HPDE6-E6E7 (cell line): ENCODE data around the gene PNLIPRP1.
A peak's percentile ranks its signal among the peaks of the same experiment; 100 is the strongest.

Experiments used
- DNase-seq: peaks from one replicate; pipeline ENCODE4 v3.0.0; 2011; ENCODE audit warnings: missing footprints; ENCODE audit errors: extremely low spot score

The PNLIPRP1 gene

DNA sequence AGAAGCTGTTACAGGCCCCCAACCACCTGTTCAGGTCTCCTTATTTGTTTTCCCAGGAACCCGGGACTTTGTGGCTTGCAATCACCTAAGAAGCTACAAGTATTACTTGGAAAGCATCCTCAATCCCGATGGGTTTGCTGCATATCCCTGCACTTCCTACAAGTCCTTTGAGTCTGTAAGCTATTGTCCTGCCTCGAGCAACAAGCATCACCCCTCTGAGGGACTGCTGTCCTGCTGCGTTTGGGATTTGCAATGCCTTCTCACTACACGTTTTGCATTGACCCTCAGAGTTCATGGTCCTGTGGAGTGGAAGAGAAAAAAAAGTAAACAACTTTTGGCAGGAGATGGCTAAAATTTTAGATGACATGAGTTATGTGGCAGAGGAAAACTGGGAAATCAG is 9.2 kb downstream of the PNLIPRP1 start:
- DNase-seq = no peak

DNA sequence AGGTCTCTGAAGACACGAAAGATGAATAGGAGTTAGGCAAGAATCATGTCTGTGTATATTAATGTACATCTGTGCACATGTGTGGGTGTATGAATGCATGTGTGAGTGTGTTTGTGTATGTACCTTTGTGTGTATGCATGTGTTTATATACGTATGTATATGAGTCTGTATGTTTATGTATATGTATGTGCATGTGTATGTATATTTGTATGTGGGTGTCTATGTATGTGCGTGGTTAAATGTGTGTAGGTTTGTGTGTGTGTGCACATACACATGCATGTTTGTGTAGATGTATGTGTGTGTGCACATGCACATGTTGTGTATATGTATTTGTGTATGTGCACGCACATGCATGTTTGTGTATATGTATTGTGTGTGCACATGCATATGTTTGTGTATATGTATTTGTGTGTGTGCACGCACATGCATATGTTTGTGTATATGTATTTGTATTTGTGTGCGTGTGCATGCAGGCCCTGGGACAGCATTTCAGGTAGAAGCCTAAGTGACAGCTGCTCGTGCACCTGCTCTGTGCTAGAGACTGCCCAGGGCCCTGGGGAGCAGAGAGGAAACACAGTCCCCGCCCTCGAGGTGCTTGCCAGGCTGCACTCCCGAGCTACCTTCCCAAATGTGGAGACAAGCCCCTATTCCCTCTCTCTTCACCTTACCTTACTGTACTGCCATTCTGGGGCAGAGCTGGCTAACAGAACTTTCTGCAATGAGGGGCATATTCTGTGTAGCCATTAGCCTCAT is 12.1 kb downstream of the PNLIPRP1 start:
- no peak for DNase-seq

DNA sequence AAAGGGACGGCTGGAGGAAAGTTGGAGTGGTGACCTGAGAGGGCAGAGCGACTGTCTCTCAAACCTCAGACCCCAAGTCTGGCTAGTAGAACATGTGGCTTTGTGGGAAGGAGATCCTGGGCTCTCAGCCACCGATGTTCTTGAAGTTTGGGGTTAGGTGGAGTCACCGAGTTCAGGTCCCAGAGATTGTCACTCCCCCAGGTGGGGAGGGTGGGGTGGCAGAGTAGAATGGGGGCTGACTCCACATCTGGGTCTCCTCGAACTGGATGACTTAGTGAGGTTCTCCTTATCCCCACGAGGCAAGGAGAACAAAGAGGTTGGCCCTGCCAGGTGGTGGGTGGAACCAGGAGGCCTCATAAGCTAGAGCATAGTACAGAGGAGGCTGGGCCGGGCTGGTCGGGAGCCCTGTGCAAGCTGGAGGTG is 15.3 kb downstream of the PNLIPRP1 start:
- no peak for DNase-seq

DNA sequence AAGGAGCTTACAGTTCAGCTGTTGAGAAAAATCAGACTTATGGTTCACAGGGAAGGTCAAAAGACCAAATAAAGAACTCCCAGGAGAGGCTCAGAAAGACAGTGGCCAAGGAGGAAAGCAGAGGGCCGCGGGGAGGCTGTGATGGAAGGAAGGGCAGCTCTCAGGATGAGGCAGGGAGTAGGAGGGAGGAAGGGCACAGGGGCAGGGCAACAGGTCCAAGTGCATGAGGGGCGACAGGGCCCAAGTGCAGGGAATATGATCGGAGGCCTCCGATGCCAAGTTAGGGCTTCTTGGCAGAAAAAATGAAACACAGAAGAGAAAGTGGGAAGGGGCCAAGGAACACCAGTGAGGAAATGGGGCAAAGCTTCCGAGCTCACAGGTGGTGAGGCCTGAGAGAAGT is 16.6 kb downstream of the PNLIPRP1 start:
- no peak for DNase-seq

DNA sequence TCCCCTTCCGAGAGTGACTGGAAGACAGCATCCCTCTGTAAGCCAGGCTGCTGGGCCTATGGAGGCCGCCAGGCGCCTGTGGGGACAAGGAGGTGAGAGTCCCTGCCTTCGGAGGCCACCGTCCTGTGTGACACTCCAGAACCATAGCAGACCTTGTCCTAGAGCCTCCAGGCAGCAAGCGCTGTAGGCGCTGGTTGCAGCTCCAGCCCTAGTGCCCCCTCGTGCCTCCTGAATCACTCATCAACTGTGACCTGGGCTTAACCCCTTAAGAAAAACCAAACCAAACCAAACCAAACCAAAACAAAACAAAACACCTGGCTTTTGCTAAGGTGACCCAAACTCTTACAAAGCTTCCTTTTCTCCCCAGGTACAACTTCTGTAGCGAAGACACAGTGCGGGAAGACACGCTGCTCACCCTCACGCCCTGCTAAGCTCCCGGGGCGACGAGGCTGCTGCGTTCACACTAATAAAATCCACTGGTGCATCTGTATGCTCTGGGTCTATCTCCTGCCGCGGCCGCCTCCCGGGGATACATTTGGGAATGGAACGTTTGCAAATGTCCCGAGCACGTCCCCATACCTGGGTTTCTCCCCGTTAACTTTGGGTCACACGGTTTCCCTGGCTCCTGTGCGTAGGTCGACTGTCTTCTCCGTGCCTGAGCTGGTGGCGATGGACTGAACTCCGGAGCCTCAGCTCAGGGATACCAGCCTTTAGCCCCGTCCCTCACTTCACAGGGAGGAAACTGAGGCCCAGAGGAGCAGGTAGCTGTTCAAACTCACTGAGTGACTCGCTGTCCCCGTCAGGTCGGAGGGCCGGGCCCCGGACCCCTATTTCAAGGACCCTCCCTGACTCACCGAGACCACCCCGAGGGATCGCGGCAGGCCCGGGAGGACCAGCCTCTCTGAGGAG is 18.2 kb downstream of the PNLIPRP1 start:
- no peak for DNase-seq

DNA sequence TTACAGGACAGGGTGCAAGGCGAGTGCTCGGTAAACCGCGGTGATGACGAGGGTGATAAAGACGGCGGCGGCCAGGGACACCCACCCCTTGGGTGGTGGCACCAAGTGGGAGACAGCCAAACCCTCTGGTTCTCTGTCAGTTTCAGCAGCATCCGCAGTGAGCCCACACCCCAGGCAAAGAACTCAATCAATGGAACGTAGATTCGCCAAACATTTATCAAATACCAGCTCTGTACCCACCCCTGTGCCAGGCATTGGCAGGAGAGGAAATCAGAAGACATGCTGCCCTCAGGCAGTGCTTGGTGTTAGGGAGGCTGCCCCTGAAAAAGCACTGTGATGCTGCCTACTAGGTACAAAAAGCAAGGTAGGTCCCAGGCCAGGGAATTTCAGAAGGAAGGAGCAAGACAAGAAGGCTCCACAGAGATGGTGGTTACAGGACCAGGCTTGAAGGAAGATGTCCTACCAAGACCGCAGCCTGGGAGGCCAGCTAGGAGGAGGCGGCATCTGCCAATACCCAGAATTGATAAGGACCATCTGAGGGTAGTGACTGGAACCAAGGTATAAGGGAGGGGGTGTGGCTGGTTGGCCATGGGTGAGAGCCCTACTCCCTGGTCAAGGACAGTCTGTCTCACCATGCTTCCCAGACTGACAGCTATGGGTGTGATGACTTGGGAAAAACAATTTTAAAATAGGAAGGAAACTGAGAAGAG is 19.8 kb downstream of the PNLIPRP1 start:
- no peak for DNase-seq

DNA sequence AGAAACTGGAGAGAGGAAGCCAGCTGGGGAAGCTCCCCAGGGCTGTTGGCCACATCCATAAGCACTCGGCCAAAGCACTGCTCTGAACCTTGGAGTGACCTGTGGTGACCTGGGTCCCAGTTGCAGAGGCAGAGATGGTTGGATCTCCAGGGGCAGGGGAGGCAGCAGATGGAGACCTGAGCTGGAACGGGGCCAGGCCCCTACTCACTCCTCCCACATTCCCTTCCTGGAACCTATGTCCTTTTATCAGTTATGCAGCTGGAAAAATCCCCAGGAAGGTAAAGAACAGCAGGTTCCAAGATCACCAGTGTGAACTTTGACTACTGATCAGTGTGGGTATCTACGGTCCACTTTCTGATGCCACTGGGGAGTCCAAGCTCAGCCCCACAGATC is 20.4 kb downstream of the PNLIPRP1 start:
- DNase-seq = no peak

DNA sequence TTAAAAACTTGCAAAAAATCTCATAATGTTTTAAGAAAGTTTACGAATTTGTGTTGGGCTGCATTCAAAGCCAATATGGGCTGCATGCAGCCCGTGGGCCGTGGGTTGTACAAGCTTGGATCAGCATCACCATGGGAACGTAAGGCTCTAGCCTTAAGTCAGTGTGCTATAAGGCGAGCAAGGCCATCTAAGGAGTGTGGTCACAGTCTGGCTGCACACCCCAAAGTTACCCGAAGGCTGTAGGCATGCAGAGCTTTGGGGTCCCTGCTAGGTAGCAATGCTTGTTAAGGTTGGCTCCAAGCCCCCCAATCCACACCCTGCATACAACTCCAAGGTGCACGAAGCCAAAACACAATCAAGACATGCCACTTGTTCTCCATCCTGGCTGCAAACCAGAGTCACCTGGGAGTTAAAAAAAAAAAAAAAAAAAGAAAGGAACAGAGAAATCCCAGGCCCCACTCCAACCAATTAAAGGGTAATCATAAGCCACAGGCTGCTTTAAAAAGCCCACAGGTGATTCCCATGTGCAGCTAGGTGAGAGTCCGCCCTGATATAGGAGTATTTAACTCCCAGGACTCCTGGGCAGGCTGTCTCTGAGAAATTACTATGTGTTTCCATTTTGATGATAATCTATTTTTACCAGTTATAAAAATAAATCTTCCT is 21.5 kb downstream of the PNLIPRP1 start:
- no peak for DNase-seq

DNA sequence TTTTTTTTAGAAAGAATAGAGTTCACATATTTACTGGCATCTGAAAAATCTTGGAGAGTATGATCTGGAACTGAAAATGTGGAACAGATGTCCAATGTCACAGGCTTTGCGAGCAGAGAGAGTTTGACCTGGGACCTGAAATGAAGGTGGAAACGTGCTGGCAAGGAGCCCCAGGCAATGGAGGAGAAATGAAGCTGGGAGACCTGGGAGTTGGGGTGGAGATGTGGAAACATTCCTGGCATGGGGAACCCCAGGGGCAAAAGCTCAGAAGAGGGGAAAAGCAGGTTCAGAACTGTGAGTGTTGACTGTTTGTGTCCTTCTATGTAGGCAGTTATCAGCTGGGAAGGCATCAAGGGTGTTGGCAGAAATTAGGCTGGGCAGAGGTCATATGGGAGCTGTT is 22.7 kb downstream of the PNLIPRP1 start:
- no peak for DNase-seq

DNA sequence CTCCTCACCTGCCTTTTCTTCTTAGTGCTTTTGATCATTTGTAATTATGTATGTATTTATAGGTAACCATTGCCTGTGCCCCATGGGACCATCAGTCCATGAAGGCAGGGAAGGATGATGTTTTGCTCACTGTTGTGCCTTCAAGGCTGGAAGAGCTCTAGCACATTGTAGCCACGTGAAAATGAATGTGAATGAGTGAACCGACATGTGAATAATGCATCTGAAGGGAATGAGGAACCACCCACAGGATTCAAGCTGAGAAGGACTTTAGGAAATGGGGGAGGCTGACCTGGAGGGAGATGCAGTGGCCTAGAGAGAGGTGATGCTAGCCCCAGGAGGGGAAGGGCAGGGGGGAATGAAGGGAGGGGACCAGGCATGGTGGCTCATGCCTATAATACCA is 24.0 kb downstream of the PNLIPRP1 start:
- no peak for DNase-seq

DNA sequence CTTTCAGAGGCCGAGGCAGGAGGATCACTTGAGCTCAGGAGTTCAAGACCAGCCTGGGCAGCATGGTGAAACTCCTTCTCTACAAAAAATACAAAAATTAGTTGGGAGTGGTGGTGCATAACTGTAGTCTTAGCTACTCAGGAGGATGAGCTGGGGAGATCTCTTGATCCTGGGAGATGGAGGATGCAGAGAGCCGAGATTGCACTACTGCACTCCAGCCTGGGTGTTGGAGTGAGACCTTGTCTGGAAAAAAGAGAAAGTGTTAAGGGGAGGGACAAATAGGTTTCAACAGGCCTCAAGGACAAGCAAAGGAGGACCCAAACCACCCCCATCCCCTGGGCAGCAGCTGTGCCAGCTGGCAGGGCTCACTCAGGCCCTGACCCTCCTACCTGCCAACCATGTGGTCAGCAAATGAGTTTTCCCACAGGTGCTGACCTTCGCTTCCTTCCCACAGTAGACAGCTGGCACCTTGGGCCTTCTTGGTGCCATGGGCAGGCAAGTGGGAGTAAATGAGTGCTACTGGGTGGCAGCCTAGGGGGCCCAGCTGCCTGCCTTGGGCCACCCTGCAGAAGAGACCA is 24.5 kb downstream of the PNLIPRP1 start:
- no peak for DNase-seq

DNA sequence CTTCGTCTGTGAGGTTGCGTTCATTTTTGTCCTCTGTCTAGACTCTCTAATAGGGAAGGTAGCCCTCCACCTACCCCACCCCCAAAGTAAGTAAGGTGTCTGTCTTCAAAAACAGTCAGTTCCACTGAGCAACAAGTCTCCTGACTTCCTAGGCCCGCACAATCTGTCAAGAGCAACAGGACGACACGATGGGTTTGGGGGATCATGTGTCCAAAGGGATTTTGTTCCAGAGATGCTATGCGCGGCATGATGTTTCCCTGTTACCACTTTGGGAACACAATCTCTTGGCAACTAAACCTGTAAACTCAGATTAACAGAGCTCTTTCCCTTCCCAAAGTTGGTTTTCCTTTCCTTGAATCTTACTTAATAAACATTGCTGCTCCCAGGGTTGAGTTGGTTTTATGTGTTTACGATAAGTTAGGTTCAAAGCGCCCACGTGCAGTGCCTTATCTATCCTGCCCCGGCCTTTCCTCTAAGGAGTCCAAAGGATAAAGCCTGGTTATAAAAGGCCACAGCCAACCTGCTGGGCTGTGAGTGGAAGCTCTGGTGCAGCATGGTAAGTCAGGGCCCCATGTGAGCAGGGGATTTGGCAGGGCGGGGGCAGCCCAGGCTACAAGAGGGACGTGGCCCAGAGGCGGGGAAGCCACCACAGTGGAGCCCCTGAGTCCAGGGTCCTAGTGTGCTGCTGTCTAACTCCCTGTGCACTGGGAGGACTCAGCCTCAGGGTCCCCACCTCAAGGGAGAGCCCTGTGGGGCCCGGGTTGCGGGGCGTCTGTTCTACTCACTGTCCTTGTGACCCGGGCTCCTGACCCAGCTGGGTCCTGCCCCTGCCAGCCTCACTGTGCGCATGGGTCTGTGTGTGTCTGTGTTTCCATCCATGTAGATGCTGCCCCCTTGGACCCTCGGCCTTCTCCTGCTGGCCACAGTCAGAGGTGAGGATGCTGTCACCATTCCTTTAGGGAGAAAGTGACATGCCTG is 30.0 kb downstream of the PNLIPRP1 start, which contains the start of gene PNLIPRP2:
Gene PNLIPRP2, plus strand, starts transcription at position 531 of the 978 bp plus-strand sequence.
- no peak for DNase-seq

DNA sequence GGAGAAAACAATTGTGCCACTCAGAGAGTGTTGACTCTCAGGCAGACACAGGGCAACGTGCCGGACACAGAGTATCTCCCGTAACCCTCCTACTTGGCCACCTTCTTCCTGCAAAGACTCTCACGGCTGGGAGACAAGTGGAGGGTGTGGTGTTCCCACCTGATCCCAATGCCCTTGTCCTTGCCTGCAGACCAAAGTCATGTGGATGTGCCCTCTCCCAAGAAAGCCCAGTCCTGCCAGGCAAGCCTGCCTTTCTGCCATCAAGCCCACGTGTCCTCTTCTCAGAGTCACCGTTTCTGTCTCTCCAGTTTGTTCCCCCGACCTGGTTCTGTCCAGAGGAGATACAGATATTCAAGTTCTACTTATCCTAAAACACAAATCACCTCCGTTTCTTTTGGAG is 30.7 kb downstream of the PNLIPRP1 start:
- no peak for DNase-seq

DNA sequence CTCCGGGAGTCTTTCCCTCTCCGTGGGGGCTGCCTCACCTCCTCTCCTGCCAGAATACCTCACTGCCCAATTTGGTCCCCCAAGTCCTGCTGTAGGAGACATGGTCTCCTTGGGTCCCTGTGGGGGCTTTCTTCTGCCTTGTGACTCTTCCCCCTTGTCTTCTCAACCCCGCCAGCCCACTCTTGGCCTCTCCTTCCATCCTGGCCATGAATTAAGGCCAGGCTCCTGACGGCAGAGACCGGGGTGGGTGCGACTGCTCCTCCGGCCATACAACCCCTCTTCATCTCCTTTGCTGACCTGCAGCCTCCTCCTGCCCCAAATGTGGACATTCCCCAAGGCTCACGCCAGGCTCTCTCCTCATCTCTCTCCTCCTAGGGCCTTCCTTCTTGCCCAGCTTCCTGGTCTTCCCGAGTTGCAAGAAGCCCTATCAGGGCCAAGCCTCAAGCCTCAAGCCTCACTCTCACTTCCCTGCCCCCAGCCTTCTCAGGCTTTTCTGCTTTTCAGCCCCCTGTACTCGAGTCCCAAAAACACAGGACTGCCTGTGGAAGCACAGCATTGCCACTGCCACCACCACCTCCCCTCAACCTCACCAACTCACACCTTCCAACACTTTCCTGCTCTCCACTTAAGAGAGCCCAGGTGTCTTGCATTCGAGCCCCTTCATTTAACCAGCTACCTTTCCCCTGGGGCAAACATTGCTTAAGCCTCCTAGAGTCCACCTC is 31.3 kb downstream of the PNLIPRP1 start:
- DNase-seq = no peak

DNA sequence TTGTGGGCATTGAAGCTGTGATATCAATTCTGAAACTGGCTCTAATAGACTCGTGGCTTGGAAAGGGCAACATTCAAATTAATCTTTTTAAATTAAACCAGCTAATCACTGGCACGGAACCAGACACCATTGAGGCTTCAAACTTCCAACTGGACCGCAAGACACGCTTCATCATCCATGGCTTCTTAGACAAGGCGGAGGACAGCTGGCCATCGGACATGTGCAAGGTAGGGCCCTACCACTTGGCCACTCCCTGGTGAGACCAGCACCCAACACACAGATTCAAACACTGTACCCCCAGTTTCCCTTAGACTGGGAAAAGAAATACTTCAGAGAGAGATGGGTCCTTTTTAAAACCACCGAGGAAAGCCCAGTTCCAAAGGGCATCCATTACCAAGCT is 35.1 kb downstream of the PNLIPRP1 start:
- no peak for DNase-seq

DNA sequence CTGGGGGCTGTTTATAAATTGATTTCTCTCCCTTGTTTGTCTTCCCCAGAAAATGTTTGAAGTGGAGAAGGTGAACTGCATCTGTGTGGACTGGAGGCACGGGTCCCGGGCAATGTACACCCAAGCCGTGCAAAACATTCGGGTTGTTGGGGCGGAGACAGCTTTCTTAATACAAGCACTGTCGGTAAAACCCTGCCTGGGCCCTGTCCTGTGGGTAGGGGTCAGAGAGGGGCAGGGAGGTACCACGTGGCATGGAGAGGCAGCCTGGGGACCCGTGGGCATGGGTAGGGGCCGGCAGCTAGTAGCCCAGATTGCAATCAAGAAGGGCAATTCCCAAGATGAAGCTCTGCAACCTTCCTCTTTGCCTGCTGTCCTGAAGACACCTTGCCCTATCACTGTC is 36.1 kb downstream of the PNLIPRP1 start:
- DNase-seq = no peak

DNA sequence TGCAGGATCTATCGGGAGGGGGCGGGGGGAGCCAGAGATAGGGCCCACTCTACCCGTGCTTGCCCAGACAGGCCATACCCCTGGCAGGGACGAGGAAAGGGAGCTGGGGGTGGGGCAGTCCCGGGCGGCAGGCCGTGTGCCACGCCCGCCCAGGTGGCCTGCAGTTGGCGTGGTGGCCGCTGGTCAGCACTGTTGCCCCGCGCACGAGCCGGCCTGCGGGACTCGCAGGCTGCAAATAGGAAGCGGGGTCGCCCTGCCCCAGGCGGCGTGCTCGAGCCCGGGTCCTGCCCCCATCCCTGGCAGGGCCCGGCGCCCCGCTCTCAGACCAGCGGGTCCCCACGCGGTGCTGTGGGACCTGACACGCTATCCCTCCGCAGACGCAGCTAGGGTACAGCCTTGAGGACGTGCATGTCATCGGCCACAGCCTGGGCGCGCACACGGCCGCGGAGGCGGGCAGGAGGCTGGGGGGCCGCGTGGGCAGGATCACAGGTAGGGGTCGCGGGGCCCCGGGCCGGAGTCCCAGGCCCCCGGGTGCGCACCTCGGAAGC is 36.7 kb downstream of the PNLIPRP1 start:
- DNase-seq = peak; percentile 19

DNA sequence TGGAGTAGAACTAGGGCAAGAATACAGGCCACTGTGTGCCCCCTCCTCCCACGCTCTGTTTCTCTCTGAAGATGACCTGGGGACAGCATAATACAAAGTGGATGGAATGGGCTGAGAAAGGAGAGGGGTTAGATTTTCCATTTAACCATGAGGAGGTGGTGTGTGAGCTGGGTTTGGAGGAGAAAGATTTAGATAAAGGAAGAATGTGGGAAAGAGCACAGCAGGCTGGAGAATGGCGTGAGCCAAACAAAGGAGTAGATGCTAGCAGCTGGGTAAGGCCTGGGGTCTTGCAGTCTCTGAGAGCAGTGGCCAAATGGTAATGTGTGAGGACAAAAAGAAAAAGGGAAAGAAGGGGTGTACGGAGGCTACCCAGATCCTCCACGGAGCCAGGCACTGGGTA is 38.6 kb downstream of the PNLIPRP1 start:
- no peak for DNase-seq

DNA sequence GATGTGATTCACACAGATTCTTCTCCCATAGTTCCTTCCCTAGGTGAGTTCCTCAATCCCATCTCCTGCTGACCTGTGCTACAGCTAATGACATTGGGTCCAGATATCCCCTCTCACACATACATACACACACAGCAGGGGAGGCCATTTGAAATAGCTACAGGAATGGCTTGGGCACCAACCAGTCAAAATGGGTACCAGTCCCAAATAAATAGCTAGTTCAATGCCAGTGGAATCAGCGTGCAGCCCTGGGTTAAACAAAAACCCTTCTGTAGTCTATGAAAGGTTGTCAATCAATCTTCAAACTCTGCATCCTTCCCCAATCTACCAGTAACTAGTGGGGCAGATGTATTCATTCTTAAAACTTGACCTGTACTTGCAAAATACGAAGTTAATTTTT is 39.3 kb downstream of the PNLIPRP1 start:
- no peak for DNase-seq
